Astrocyte of the spinal cord (primary cell): ENCODE data around the gene CNTNAP5.

Experiments
- DNase-seq: peaks from one replicate; pipeline ENCODE4 v3.0.0; 2011; ENCODE audit warnings: low read depth, low spot score
- H3K4me3 ChIP-seq: 2 replicates; pipeline ENCODE4 v1.5.1; 2011; ENCODE audit warnings: low read depth, mild to moderate bottlenecking, low read length, moderate library complexity
- in situ Hi-C: cut with HindIII; loops from 2 replicates; pipeline ENCODE4 v1.10.0; 2017; ENCODE audit warnings: low sequenced_read_pairs
- TF ChIP-seq, protein P1 (sequence below): IDR thresholded peaks from 2 replicates; pipeline ENCODE4 v1.5.1; 2012; ENCODE audit warnings: low read depth, mild to moderate bottlenecking, low read length, inconsistent platforms

CNTNAP5 gene

DNA sequence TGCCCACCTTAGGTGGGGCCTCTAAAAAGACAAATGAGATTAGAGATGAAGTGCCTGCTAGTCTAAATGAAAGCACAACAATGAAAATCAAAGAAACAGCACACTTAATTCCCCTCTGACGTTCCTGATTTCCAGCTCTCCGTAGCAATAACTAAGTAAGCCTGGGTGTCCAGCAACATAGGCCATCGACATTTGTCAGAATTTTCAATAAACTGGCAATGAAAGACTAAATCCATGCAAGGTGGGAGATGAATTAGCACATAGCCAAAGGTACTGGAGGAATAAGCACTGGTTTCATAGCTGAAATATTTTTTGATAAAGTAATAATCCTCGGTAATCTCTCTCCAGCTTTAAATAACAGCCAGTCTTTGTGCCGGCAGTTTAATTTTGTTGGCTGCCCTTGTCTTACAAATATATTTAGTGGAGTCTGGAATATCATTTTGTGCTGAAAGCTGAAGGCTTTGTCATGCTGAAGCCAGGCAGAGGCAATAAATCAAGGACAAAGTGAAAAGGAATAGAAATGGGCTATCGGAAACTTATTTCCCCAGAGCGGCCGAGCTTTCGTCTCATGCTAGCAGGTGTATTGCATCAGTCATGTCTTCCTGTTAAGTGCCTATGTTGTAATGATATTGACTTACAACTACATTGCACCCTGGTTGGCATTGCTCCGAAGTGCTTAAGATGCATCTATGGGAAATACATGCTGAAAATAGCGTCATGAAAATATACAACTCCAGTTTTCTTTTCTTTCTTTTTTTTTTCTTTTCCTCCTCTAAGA is 790.1 kb downstream of the CNTNAP5 start:
- DNase-seq = no peak
- TF ChIP-seq, protein P1, sequence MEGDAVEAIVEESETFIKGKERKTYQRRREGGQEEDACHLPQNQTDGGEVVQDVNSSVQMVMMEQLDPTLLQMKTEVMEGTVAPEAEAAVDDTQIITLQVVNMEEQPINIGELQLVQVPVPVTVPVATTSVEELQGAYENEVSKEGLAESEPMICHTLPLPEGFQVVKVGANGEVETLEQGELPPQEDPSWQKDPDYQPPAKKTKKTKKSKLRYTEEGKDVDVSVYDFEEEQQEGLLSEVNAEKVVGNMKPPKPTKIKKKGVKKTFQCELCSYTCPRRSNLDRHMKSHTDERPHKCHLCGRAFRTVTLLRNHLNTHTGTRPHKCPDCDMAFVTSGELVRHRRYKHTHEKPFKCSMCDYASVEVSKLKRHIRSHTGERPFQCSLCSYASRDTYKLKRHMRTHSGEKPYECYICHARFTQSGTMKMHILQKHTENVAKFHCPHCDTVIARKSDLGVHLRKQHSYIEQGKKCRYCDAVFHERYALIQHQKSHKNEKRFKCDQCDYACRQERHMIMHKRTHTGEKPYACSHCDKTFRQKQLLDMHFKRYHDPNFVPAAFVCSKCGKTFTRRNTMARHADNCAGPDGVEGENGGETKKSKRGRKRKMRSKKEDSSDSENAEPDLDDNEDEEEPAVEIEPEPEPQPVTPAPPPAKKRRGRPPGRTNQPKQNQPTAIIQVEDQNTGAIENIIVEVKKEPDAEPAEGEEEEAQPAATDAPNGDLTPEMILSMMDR = no peak
- in situ Hi-C loops = no loop called here
- no peak overlapping the region for H3K4me3 ChIP-seq

DNA sequence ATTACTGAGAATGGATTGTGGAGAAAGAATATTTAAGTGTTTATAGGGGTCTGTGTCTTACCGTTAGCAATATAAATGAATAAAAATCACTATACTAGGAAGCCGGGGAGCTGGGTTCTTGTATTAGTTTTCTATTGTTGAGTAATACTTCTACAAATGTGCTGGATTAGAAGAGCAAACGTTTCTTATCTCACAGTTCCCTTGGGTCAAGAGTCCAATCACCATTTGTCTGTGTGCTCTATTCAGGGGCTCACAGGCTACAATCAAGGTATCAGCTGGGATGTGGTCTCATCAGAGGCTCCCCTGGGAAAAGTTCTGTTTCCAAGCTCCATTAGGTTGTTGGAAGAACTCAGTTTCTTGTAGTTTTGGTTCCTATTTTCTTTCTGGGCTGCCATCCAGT is 790.9 kb downstream of the CNTNAP5 start:
- in situ Hi-C loops = no loop called here
- H3K4me3 ChIP-seq = no peak overlapping the region
- no peak for DNase-seq
- TF ChIP-seq, protein P1 = no peak

DNA sequence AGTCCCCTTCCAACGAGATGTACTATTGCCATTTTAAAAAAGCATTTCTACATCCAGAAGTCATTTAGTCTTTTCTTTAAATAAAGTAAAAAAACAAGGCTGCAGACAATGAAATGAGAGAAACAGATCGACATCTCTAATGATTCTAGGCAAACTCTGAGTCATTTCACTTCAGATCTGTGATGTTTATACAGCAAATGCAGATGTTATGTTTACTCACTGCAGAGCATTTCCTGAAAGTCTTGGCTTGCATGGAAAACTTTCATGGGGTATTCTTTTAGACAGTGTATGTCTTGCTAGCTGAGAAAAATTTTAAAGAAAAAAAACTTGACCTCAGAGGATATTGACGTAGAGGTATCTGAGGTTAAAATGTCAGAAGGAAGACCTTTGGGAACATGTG is 797.4 kb downstream of the CNTNAP5 start:
- in situ Hi-C loops = no loop called here

DNA sequence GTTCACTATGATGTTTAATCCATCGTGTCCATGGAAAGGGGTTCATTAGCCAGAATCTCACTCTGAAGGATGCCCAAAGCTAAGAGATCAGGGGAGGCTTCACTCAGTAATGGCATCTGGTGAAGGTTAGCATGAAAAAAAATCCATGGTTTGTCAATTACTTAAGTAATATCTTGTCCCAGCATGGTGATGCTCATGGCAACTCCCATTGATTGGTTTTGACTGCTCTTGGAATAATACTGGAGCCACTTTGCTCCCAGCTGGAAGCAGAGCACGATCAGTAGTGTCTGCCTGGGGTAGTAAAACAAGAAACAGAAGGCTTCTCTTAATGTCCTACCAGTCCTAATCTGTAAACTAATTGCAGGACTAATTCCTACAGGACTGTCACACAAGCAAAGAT is 799.4 kb downstream of the CNTNAP5 start:
- H3K4me3 ChIP-seq = no peak overlapping the region
- in situ Hi-C loops = no loop called here
- DNase-seq = no peak
- TF ChIP-seq, protein P1 = no peak

More for the DNA sequence above, 797.4 kb downstream of the CNTNAP5 start:
- no peak for DNase-seq
- TF ChIP-seq, protein P1 = no peak
- no peak overlapping the region for H3K4me3 ChIP-seq

DNA sequence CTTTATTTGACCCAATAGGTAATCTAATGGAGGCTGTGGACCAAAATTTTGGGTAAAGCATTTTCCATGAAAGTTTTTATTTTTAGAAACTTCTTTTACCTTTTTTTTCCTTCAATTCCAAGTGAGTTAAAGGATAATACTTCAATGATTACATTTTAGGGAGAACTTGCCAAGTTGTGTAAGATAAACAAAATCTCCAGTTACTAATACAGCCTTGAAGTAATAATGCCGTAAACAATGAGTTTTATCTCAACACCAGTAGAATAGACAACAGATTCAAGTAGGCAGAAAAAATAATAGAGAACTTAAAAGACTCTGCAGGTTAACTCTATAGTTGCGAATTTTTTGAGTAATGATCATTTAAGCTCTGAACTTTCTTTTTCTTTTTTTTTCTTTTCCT is 807.4 kb downstream of the CNTNAP5 start:
- in situ Hi-C loops = no loop called here
- TF ChIP-seq, protein P1 = no peak

DNA sequence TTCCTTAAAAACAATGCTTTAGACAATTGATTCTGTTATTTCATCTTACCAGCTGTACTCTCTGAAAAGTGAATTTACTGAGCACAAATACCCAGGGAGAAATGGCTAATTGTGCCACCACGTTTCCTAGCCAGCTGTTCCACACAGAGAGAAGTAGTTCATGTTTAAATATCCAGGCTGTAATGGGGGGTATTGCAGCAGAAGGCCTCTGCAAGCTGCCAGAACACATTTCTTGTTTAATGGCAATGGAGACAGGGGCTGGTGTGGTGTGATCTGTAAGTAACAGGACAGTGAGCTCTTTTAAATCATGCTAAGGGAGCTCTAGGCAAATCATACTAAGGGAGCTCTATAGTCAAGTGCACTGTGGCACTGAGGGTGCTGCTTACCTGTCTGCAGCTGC is 809.2 kb downstream of the CNTNAP5 start:
- TF ChIP-seq, protein P1 = no peak
- H3K4me3 ChIP-seq = no peak overlapping the region
- in situ Hi-C loops = no loop called here
- DNase-seq = no peak

More for the DNA sequence above, 807.4 kb downstream of the CNTNAP5 start:
- H3K4me3 ChIP-seq = no peak overlapping the region
- DNase-seq = no peak
